Effector memory CD8-positive, alpha-beta T cell (primary cell): ENCODE measurements around the gene CNTROB.
A peak's percentile ranks its signal among the peaks of the same experiment; 100 is the strongest.

ENCODE experiments used
- ATAC-seq: fragments of 150-1000 bp; cut with Tn5 transposase; replicated peaks from 2 replicates; pipeline ENCODE4 v1.10.0; 2021; ENCODE audit warnings: mild to moderate bottlenecking, moderate library complexity
- DNase-seq, 3 experiments: peaks; one replicate each; pipeline ENCODE4 v3.0.0; 2021
- H3K27ac Mint-ChIP-seq, 2 donors: one replicate each; pipeline ENCODE4 v1.8.0; 2022; ENCODE audit warnings: mild to moderate bottlenecking in 2 of 2, mixed read lengths in 2 of 2, moderate library complexity in 2 of 2
- H3K27me3 Mint-ChIP-seq, 2 donors: one replicate each; pipeline ENCODE4 v1.8.0; 2022; ENCODE audit warnings: mixed read lengths in 2 of 2
- H3K36me3 Mint-ChIP-seq: one replicate; pipeline ENCODE4 v1.8.0; 2022; ENCODE audit warnings: mild to moderate bottlenecking, moderate library complexity, mixed read lengths; ENCODE audit not compliant: insufficient read depth
- H3K4me1 Mint-ChIP-seq, 2 donors: one replicate each; pipeline ENCODE4 v1.8.0; 2022; ENCODE audit warnings: low read depth in 2 of 2, mixed read lengths in 2 of 2
- H3K4me3 Mint-ChIP-seq, 2 donors: one replicate each; pipeline ENCODE4 v1.8.0; 2022; ENCODE audit warnings: mild to moderate bottlenecking in 2 of 2, mixed read lengths in 2 of 2, moderate library complexity in 2 of 2
- H3K9me3 Mint-ChIP-seq, 2 donors: one replicate each; pipeline ENCODE4 v1.8.0; 2022; ENCODE audit warnings: mixed read lengths in 2 of 2

CNTROB gene

GRCh38 chr17:7915611-7916384 is 16.2 kb upstream of the CNTROB start, which contains the start of gene RNF227:
RNF227 (minus strand) TSS chr17:7916289; CDS start chr17:7916195, 94 bp downstream.
- peaks cover 18 to 20% of the 10 kb centered on the region in 2 donors for H3K4me1 Mint-ChIP-seq
- ATAC-seq: peak; percentile 79
- peak; percentile 77 to 78 (median 78) for DNase-seq
- H3K9me3 Mint-ChIP-seq: no peaks in the 10 kb centered on the region
- H3K27ac Mint-ChIP-seq: peak within 1 kb of the TSS; percentile 80 to 89
- no peaks in the 10 kb centered on the region for H3K27me3 Mint-ChIP-seq
- H3K36me3 Mint-ChIP-seq: peaks cover 8% of the 10 kb centered on the region
- peak within 1 kb of the TSS; percentile 86 to 88 for H3K4me3 Mint-ChIP-seq

DNA sequence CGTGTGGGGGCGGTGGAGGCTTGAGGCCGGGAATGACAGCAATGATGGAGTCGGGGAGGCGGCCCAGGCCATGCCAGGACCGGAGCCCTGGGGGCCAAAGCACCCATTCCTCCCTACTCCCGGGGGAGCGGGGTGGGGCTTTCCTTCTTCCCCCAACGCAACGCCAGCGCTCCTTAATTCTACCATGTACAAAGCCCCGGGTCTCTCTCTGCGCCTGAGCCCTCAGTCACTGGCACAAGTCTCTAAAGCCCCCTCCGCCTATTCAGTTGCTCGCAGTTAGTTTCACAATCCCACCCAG is 15.7 kb upstream of the CNTROB start:
- H3K4me1 Mint-ChIP-seq: peaks cover 18 to 20% of the 10 kb centered on the region in 2 donors
- H3K9me3 Mint-ChIP-seq: no peaks in the 10 kb centered on the region
- H3K4me3 Mint-ChIP-seq: peak overlapping the region; percentile 86 to 88
- ATAC-seq: no peak
- no peak for DNase-seq
- no peaks in the 10 kb centered on the region for H3K27me3 Mint-ChIP-seq
- H3K27ac Mint-ChIP-seq: peak overlapping the region; percentile 80 to 89
- H3K36me3 Mint-ChIP-seq: peaks cover 4% of the 10 kb centered on the region

GRCh38 chr17:7916808-7917207 is 15.2 kb upstream of the CNTROB start:
- H3K27ac Mint-ChIP-seq: peak overlapping the region; percentile 80 to 89
- H3K9me3 Mint-ChIP-seq: no peaks in the 10 kb centered on the region
- peaks cover 4% of the 10 kb centered on the region for H3K36me3 Mint-ChIP-seq
- no peaks in the 10 kb centered on the region for H3K27me3 Mint-ChIP-seq
- peak overlapping the region; percentile 86 to 88 for H3K4me3 Mint-ChIP-seq
- DNase-seq (no peak), ATAC-seq (no peak)
- peaks cover 18 to 20% of the 10 kb centered on the region in 2 donors for H3K4me1 Mint-ChIP-seq

- ATAC-seq: peak; percentile 46
- no peak for DNase-seq
- Mint-ChIP-seq H3K27me3 (no peaks in the 10 kb centered on the region), H3K4me3 (peak overlapping the region; percentile 82 to 85), H3K27ac (peak overlapping the region; percentile 87 to 89), H3K36me3 (no peaks in the 10 kb centered on the region), H3K9me3 (no peaks in the 10 kb centered on the region), H3K4me1 (peaks cover 8 to 11% of the 10 kb centered on the region in 2 donors)
These were observed 9.6 kb upstream of the CNTROB start for GRCh38 chr17:7922269-7922844.

GRCh38 chr17:7922845-7923628 is 9.0 kb upstream of the CNTROB start:
- H3K9me3 Mint-ChIP-seq: no peaks in the 10 kb centered on the region
- DNase-seq: peak; percentile 72 to 76 (median 72)

GRCh38 chr17:7927596-7927995 is 4.4 kb upstream of the CNTROB start:
- Mint-ChIP-seq H3K4me3 (no peak overlapping the region), H3K27ac (peak overlapping the region; percentile 8 to 15)
- no peak for DNase-seq

More at GRCh38 chr17:7922845-7923628, 9.0 kb upstream of the CNTROB start:
- H3K27ac Mint-ChIP-seq: peak overlapping the region; percentile 87 to 89
- no peaks in the 10 kb centered on the region for H3K27me3 Mint-ChIP-seq
- no peaks in the 10 kb centered on the region for H3K36me3 Mint-ChIP-seq
- ATAC-seq: peak; percentile 98
- H3K4me1 Mint-ChIP-seq: peaks cover 11% of the 10 kb centered on the region in 2 donors
- H3K4me3 Mint-ChIP-seq: peak overlapping the region; percentile 82 to 85

GRCh38 chr17:7929158-7930023 is 2.6 kb upstream of the CNTROB start, which contains the start of gene KCNAB3:
KCNAB3 (minus strand) TSS chr17:7929856; CDS start chr17:7929435, 421 bp downstream.
- H3K36me3 Mint-ChIP-seq: peaks cover 7% of the 10 kb centered on the region
- peak; percentile 21 for ATAC-seq
- peak within 1 kb of the TSS; percentile 15 to 49 for H3K27ac Mint-ChIP-seq
- H3K27me3 Mint-ChIP-seq: no peaks in the 10 kb centered on the region
- peak; percentile 19 to 57 (median 51) for DNase-seq
- H3K4me3 Mint-ChIP-seq: peak within 1 kb of the TSS; percentile 87 to 88
- H3K4me1 Mint-ChIP-seq: peaks cover 39% of the 10 kb centered on the region in 2 donors
- no peaks in the 10 kb centered on the region for H3K9me3 Mint-ChIP-seq

More at GRCh38 chr17:7927596-7927995, 4.4 kb upstream of the CNTROB start:
- peaks cover 30 to 32% of the 10 kb centered on the region in 2 donors for H3K4me1 Mint-ChIP-seq
- no peaks in the 10 kb centered on the region for H3K27me3 Mint-ChIP-seq
- ATAC-seq: no peak
- no peaks in the 10 kb centered on the region for H3K9me3 Mint-ChIP-seq
- peaks cover 5% of the 10 kb centered on the region for H3K36me3 Mint-ChIP-seq

DNA sequence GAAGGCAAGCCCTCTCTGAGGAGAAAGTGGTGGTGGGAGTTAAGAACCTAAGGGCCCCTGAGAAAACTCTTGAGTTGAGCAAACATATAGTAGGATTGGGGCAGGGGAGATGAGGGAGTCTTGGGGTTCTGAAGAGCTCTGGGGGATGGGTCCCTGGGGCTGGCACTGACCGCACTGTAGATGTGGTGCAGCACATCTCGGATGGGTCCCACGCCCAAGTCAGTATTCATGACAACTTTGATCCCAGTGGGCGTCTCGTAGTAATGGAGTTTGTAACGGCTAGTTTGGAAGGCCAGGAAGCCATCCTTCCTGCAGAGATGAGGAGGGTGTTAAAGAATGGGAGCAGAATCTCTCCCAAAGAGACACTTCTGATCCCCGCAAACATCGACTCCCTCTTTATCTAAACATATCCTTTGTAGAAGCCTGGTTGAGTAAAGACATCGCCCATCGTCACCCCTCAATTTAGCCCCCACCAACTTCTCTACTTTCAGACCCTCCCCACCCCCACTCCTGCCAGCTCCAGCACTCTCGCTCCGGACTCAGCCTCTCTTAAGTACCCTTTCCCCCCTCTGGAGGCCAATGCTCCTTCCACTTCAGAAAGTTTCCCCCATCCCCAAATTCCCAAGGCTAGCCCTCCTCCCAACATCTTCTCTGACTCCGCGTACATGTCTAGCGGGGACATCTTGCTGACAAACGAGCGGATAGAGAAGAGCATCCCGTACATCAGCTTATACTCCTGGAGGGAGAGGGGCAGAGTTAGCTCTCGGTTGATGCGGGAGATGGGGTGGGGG is 970 bp upstream of the CNTROB start:
- no peak for DNase-seq
- Mint-ChIP-seq H3K36me3 (peaks cover 16% of the 10 kb centered on the region), H3K4me1 (peaks cover 39 to 45% of the 10 kb centered on the region in 2 donors), H3K9me3 (no peaks in the 10 kb centered on the region), H3K4me3 (peak overlapping the region; percentile 87 to 88), H3K27me3 (no peaks in the 10 kb centered on the region), H3K27ac (peak overlapping the region; percentile 92 to 93)
- no peak for ATAC-seq

- H3K4me3 Mint-ChIP-seq: peak overlapping the region; percentile 87 to 88
- no peaks in the 10 kb centered on the region for H3K27me3 Mint-ChIP-seq
- H3K36me3 Mint-ChIP-seq: peaks cover 27% of the 10 kb centered on the region
- peaks cover 39 to 45% of the 10 kb centered on the region in 2 donors for H3K4me1 Mint-ChIP-seq
- ATAC-seq (peak; percentile 10), DNase-seq (peak in 2 of 3 experiments; percentile 11 to 14)
- H3K27ac Mint-ChIP-seq: peak overlapping the region; percentile 92 to 93
- H3K9me3 Mint-ChIP-seq: no peaks in the 10 kb centered on the region
These were observed 481 bp downstream of the CNTROB start for GRCh38 chr17:7932483-7932891.

DNA sequence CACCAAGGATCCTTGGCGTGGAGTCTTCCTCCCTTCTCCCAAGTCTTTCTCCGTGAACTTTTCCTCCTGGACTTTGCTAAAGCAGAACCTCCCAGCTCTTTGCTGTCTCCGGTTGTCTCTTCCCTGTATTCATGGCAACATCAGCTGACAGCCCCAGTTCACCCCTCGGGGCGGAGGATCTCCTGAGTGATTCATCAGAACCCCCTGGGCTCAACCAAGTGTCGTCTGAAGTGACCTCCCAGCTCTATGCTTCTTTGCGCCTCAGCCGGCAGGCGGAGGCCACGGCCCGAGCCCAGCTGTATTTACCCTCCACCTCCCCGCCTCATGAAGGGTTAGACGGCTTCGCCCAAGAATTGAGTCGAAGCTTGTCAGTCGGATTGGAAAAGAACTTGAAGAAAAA is 943 bp downstream of the CNTROB start:
- ATAC-seq: no peak
- no peak for DNase-seq
- Mint-ChIP-seq H3K4me1 (peaks cover 37 to 45% of the 10 kb centered on the region in 2 donors), H3K36me3 (peaks cover 31% of the 10 kb centered on the region), H3K27me3 (no peaks in the 10 kb centered on the region), H3K4me3 (peak overlapping the region; percentile 87 to 88), H3K9me3 (no peaks in the 10 kb centered on the region), H3K27ac (peak overlapping the region; percentile 92 to 93)

- DNase-seq: no peak
- Mint-ChIP-seq H3K27ac (no peak overlapping the region), H3K4me1 (peaks cover 23 to 33% of the 10 kb centered on the region in 2 donors), H3K36me3 (peaks cover 38% of the 10 kb centered on the region), H3K9me3 (no peaks in the 10 kb centered on the region), H3K4me3 (no peak overlapping the region), H3K27me3 (no peaks in the 10 kb centered on the region)
- ATAC-seq: no peak
These were observed 3.9 kb downstream of the CNTROB start for GRCh38 chr17:7935859-7936258.

DNA sequence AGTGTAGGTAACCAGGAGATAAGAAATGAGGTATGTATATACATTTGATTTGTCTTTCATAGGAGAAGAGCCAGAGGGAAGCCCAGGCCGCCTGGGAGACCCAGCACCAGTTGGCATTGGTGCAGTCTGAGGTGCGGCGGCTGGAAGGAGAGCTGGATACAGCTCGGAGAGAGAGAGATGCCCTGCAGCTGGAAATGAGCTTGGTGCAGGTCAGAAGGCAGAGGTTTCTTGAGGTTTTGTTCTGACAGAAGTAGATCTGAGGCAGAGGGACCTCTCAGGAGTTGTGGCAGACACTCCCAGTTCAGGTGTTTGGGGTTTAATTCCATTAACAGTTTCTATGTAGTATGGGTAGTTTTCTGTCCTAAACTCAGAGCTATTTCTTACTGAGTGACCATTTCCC is 8.0 kb downstream of the CNTROB start:
- DNase-seq (no peak), ATAC-seq (no peak)
- no peaks in the 10 kb centered on the region for H3K27me3 Mint-ChIP-seq
- no peak overlapping the region for H3K4me3 Mint-ChIP-seq
- H3K27ac Mint-ChIP-seq: no peak overlapping the region
- peaks cover 42% of the 10 kb centered on the region for H3K36me3 Mint-ChIP-seq
- no peaks in the 10 kb centered on the region for H3K4me1 Mint-ChIP-seq
- no peaks in the 10 kb centered on the region for H3K9me3 Mint-ChIP-seq
